Esophagus muscularis mucosa (tissue), 4 donors: ENCODE results near the gene MED13L. TPM values are rescaled to one million over a fixed set of nuclear protein-coding genes. Genes with fewer than 3 reads are reported as not detected.

Experiments used
- DNase-seq: peaks from one replicate; pipeline ENCODE4 v3.0.0-alpha.2; 2017; ENCODE audit errors: extremely low spot score
- H3K27ac ChIP-seq, 4 donors: fragments of 200-600 bp; sonication (generic); replicated peaks in 1 of 4; 1 replicate in 3 of 4; 2 replicates in 1 of 4; pipeline ENCODE4 v1.5.1; 2016 to 2019; ENCODE audit warnings: mild to moderate bottlenecking in 1 of 4
- H3K27me3 ChIP-seq, 4 donors: fragments of 200-600 bp; sonication (generic); one replicate each; pipeline versions ENCODE4 v1.5.1 to v1.6.0; 2016 to 2019
- H3K36me3 ChIP-seq, 4 donors: fragments of 200-600 bp; sonication (generic); one replicate each; pipeline ENCODE4 v1.5.1; 2016 to 2019
- H3K4me1 ChIP-seq, 4 donors: fragments of 200-600 bp; sonication (generic); one replicate each; pipeline ENCODE4 v1.5.1; 2016 to 2019
- H3K4me3 ChIP-seq, 4 donors: fragments of 200-600 bp; sonication (generic); 1 replicate in 2 of 4; 2 replicates in 2 of 4; pipeline ENCODE4 v1.5.1; 2016 to 2019; ENCODE audit warnings: mild to moderate bottlenecking in 4 of 4, moderate library complexity in 1 of 4
- H3K9me3 ChIP-seq, 4 donors: fragments of 200-600 bp; sonication (generic); 1 replicate in 3 of 4; 2 replicates in 1 of 4; pipeline ENCODE4 v1.5.1; 2016 to 2019
- EP300 ChIP-seq: sonication (generic); formaldehyde crosslinking; IDR thresholded peaks from one replicate; pipeline ENCODE4 v1.6.1; 2017; ENCODE audit warnings: antibody characterized with exemption
- POLR2A ChIP-seq: fragments of 450-650 bp; IDR thresholded peaks from one replicate; pipeline ENCODE4 v1.6.1; 2017; ENCODE audit warnings: antibody characterized with exemption, moderate library complexity, mild to moderate bottlenecking, low read depth
- POLR2AphosphoS5 ChIP-seq, 2 donors: sonication (generic); formaldehyde crosslinking; IDR thresholded peaks; one replicate each; pipeline ENCODE4 v1.6.1; 2017; ENCODE audit warnings: antibody characterized with exemption in 2 of 2
- WGBS: methylation state at CpG from one replicate; pipeline ENCODE4 v1.1.5; 2018; 5-methylcytosine and 5-hydroxymethylcytosine counted together
- intact Hi-C: fragments of 100-400 bp; cut with DNase I; formaldehyde crosslinking; loops from one replicate; pipeline ENCODE4 v1.15.1; 2023
- total RNA-seq, 4 donors: library from RNA; depleted of rRNA; stranded (reverse); fragments of >200 nt; gene quantifications; one replicate each; pipeline versions ENCODE4 v1.1.0 to v1.2.1, GENCODE V29; 2016
- TF ChIP-seq, protein P1 (sequence below), 3 experiments: fragments of 200-600 bp in 2 of 3; fragments of 450-650 bp in 1 of 3; sonication (generic) in 2 of 3; IDR thresholded peaks; one replicate each; pipeline ENCODE4 v1.5.1; 2017 to 2019; ENCODE audit warnings: antibody characterized with exemption in 3 of 3, mild to moderate bottlenecking in 2 of 3, moderate library complexity in 1 of 3

MED13L gene
- total RNA-seq, 4 donors from 2014 or later = 141 to 350 (median 175) TPM

DNA sequence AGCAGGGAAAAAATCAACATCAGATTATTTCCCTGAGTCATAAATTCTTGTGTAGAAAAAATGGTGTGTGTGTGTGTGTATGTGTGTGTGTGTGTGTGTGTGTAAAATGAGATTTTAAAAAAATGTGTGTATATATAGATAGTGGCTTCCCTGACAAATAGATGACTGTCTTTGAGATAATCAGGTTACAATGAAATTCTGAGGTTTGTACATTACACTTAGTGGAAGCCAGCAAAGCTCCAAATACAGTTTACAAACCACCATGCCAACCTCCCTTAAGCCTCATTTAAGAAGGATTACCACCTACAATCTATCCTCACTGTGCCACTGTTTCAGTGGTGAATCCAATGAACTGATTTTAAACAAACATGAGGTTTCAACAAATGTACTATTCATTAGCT, 93.8 kb downstream of the MED13L start:
- intact Hi-C loops = no loop called here
- no peak overlapping the region for H3K4me3 ChIP-seq
- peaks cover 50 to 95% (median 77%) of the 10 kb centered on the region in 4 donors for H3K4me1 ChIP-seq
- TF ChIP-seq EP300 = no peak
- TF ChIP-seq, protein P1, sequence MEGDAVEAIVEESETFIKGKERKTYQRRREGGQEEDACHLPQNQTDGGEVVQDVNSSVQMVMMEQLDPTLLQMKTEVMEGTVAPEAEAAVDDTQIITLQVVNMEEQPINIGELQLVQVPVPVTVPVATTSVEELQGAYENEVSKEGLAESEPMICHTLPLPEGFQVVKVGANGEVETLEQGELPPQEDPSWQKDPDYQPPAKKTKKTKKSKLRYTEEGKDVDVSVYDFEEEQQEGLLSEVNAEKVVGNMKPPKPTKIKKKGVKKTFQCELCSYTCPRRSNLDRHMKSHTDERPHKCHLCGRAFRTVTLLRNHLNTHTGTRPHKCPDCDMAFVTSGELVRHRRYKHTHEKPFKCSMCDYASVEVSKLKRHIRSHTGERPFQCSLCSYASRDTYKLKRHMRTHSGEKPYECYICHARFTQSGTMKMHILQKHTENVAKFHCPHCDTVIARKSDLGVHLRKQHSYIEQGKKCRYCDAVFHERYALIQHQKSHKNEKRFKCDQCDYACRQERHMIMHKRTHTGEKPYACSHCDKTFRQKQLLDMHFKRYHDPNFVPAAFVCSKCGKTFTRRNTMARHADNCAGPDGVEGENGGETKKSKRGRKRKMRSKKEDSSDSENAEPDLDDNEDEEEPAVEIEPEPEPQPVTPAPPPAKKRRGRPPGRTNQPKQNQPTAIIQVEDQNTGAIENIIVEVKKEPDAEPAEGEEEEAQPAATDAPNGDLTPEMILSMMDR (IDR thresholded peaks at IDR 0.05) = no peak
- TF ChIP-seq POLR2A = no peak
- no peak for TF ChIP-seq POLR2AphosphoS5 (IDR thresholded peaks at IDR 0.05)
- H3K27ac ChIP-seq = no peak overlapping the region
- no peak for DNase-seq
- no peaks in the 10 kb centered on the region for H3K36me3 ChIP-seq
- no peaks in the 10 kb centered on the region for H3K27me3 ChIP-seq
- H3K9me3 ChIP-seq = no peaks in the 10 kb centered on the region

DNA sequence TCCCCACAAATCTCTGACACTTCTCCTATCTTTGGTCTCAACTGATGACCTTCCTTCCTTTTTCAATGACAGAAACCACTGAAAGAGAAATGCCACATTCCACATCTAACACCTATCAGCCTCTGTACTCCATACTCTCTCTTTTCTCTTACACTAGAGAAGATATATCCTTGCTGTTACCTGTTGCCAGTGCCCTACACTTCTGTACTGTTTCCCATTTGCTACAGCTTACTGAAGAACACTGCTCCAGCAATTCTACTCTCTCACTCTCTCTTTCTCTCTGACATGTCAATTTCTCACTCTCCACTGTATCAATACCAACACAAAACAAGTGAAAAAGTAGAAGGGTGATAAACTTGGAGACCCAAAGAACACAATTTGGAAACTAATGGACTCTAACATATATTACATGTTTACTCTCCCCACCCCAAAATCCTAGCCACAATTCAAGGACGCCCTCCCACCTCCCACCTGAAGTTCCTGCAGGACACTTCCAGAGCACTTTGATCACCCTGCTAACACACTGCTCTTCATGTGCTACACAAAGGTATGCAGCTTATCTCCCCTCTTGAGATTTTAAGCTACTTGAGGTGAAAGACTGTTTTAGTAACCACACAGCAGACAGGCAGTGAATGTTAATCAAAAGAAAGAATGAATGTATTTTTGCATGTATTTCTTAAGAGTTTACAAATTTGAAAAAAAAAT, 95.0 kb downstream of the MED13L start:
- TF ChIP-seq POLR2A (no peak), EP300 (no peak), POLR2AphosphoS5 (IDR thresholded peaks at IDR 0.05) (no peak)
- TF ChIP-seq, protein P1 (IDR thresholded peaks at IDR 0.05) = no peak
- intact Hi-C loops = no loop called here
- peaks cover 42 to 83% (median 66%) of the 10 kb centered on the region in 4 donors for H3K4me1 ChIP-seq
- WGBS = 94% methylated on average over 1 of the region's 1 CpG
- no peak overlapping the region for H3K4me3 ChIP-seq
- DNase-seq = no peak
- no peaks in the 10 kb centered on the region for H3K36me3 ChIP-seq
- no peak overlapping the region for H3K27ac ChIP-seq
- H3K9me3 ChIP-seq = no peaks in the 10 kb centered on the region
- no peaks in the 10 kb centered on the region for H3K27me3 ChIP-seq

DNA sequence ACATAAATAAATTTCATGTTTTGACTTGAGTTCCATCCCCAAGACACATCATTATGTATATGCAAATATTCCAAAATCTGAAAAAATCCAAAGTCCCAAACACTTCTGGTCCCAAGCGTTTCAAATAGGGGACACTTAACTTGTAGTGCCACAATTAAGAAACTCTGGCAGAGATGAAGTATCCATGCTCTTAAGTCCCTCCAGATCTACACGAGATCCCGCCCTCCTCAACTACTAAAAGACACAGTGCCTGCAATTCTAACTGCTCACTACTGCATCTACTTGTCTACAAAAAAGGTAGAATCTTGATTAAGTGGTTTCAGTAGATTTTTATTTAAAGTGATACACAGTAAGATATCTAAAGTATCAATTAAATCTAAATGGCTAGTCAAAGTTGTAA, 97.0 kb downstream of the MED13L start:
- no peak overlapping the region for H3K4me3 ChIP-seq
- no peak overlapping the region for H3K27ac ChIP-seq
- H3K4me1 ChIP-seq = peaks cover 27 to 76% (median 55%) of the 10 kb centered on the region in 4 donors
- intact Hi-C loops = no loop called here
- no peaks in the 10 kb centered on the region for H3K9me3 ChIP-seq
- H3K36me3 ChIP-seq = no peaks in the 10 kb centered on the region
- 85% methylated on average over 3 of the region's 3 CpGs for WGBS
- no peaks in the 10 kb centered on the region for H3K27me3 ChIP-seq
- TF ChIP-seq POLR2AphosphoS5 (IDR thresholded peaks at IDR 0.05) (no peak), POLR2A (no peak), EP300 (no peak)
- TF ChIP-seq, protein P1 (IDR thresholded peaks at IDR 0.05) = no peak
- no peak for DNase-seq

DNA sequence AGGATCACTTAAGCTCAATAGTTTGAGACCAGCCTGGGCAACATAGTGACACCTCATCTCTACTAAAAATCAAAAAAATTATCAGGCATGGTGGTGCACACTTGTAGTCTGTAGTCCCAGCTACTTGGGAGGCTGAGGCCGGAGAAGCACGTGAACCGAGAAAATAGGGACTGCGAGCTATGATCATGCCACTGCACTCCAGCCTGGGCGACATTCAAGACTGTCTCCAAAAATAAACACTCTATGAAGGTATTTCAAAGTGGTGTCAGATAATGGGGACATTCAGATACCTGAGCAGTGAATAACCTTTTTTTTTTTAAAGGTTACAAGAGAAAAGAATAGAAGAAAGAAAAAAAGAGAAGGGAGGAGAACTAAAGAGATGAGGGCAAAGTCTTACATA, 98.1 kb downstream of the MED13L start:
- H3K4me3 ChIP-seq = no peak overlapping the region
- no peaks in the 10 kb centered on the region for H3K27me3 ChIP-seq
- no peaks in the 10 kb centered on the region for H3K36me3 ChIP-seq
- no peaks in the 10 kb centered on the region for H3K9me3 ChIP-seq
- DNase-seq = no peak
- 94% methylated on average over 5 of the region's 5 CpGs for WGBS
- no peak overlapping the region for H3K27ac ChIP-seq
- peaks cover 30 to 77% (median 58%) of the 10 kb centered on the region in 4 donors for H3K4me1 ChIP-seq
- TF ChIP-seq, protein P1 (IDR thresholded peaks at IDR 0.05) = no peak
- TF ChIP-seq EP300 (no peak), POLR2AphosphoS5 (IDR thresholded peaks at IDR 0.05) (no peak), POLR2A (no peak)
- intact Hi-C loops = no loop called here

GRCh38 chr12:116177017-116177416, 100.5 kb downstream of the MED13L start:
- no peak overlapping the region for H3K27ac ChIP-seq
- no peaks in the 10 kb centered on the region for H3K9me3 ChIP-seq
- WGBS = 87% methylated on average over 4 of the region's 4 CpGs
- H3K36me3 ChIP-seq = no peaks in the 10 kb centered on the region
- DNase-seq = no peak
- intact Hi-C loops = no loop called here
- peaks cover 29 to 75% (median 47%) of the 10 kb centered on the region in 4 donors for H3K4me1 ChIP-seq
- no peaks in the 10 kb centered on the region for H3K27me3 ChIP-seq
- TF ChIP-seq POLR2A (no peak), POLR2AphosphoS5 (IDR thresholded peaks at IDR 0.05) (no peak)
- H3K4me3 ChIP-seq = no peak overlapping the region
